Left renal pelvis (tissue), 4 donors: ENCODE results near the gene TMEM267. TPM values are rescaled to one million over a fixed set of nuclear protein-coding genes. Genes with fewer than 3 reads are reported as not detected.
A peak's percentile ranks its signal among the peaks of the same experiment; 100 is the strongest.
"Not testable (repeated sequence)": the region's sequence is repeated elsewhere in the genome, so short reads cannot be mapped to it uniquely, and the experiment has no call there.

Experiments used
- DNase-seq, 4 donors: peaks; one replicate each; pipeline ENCODE4 v3.0.0-alpha.2; 2013; ENCODE audit warnings: low read depth in 4 of 4, low spot score in 3 of 4
- polyA plus RNA-seq, 4 donors: library from polyadenylated mRNA; unstranded; fragments of 120-200 nt; gene quantifications; one replicate each; pipeline ENCODE4 v1.2.1, GENCODE V29; 2013; ENCODE audit not compliant: insufficient read length in 4 of 4

The TMEM267 gene
- polyA plus RNA-seq, 4 donors: 16.5 to 22.9 (median 20.8) TPM

DNA sequence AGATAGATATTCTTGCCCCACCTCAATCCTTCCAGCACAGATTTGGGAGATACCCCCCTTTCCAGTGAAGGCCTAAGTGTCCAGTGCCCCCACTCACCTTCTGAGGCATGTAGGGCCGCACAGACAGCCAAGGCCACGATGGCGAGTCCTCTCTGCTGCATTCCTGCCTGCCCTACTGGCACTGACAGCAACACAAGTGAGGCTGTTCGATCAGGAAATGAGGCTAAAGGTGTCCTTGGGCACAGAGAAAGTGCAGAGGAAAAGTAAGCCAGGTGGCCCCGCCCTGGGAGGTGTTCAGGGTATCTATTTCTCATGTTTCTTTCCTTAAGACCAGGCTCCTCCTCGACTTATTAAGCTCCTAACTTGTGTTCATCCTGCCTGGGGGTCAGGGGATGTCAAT lies 71.5 kb downstream of the TMEM267 start, which contains the start of gene CCL28:
TSS of gene CCL28 (minus strand) at position 236 of the 400 bp plus-strand sequence. CDS start at position 161, 75 bp downstream.
- DNase-seq: no peak

DNA sequence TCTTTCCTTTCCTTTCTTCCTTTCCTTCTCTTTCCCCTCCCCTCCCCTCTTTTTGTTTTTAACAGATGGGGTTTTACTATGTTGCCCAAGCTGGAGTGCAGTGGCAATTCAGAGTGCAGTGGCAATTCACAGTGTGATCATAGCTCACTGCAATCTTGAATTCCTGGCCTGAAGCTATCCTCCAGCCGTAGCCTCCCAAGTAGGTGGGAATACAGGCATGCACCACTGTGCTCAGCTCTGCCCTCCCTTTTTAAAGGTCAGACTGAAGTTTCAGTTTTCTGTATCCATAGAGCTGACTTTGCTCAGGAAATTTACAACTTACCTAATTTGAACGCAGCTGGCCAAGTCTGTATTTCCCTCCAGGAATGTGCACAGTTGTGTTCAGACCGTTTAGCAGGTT lies 72.2 kb downstream of the TMEM267 start:
- no peak for DNase-seq

DNA sequence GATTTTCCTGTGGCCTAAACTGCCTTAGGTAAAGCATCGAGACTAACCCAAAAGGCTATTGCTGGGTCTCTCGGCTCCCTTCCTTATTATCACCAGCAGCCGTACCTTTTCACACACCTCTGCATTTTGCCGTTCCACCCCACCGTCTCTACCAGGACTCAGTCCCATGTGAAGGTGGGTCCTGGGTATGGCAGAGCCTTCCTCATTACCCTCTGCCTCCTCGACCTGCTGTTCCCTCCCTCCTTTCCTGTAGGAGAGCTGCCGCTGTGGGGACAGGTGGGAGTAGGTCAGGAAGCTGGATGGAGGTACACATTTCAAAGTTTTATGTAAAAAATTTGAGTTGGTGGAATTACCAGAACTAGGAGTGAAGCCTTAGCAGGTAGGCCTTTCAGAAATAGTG lies 73.3 kb downstream of the TMEM267 start:
- no peak for DNase-seq

DNA sequence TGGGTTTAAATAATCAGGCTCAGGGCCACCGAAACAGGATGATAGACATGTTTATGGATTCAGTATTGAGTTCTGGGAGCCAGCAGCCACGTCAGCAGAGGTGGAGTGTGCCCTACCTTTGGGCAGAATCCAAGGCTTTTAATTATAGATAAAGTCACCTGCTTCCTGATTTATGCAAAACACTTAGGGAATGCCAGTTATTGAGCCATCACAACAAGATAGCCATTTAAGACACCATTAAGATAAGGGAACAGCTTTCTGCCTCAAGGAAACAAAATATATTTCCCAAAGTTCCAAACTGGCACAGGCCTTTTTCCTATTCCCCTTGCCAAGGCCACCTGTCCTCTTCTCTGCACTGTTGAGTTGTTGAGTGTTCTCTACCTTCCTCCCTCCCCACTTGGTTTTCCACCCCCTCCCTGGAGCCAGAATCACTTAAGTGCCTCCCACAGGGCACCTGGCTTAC lies 73.8 kb downstream of the TMEM267 start:
- DNase-seq: no peak

DNA sequence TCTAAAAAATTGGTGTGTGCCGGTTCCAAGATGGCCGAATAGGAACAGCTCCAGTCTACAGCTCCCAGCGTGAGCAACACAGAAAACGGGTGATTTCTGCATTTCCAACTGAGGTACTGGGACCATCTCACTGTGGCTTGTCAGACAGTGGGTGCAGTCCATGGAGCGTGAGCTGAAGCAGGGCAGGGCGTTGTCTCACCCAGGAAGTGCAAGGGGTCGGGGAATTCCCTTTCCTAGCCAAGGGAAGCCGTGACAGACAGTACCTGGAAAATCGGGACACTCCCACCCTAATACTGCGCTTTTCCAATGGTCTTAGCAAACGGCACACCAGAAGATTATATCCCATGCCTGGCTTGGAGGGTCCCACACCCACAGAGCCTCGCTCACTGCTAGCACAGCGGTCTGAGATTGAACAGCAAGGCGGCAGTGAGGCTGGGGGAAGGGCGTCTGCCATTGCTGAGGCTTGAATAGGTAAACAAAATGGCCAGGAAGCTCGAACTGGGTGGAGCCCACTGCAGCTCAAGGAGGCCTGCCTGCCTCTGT lies 81.1 kb downstream of the TMEM267 start:
- DNase-seq: not testable (repeated sequence)

DNA sequence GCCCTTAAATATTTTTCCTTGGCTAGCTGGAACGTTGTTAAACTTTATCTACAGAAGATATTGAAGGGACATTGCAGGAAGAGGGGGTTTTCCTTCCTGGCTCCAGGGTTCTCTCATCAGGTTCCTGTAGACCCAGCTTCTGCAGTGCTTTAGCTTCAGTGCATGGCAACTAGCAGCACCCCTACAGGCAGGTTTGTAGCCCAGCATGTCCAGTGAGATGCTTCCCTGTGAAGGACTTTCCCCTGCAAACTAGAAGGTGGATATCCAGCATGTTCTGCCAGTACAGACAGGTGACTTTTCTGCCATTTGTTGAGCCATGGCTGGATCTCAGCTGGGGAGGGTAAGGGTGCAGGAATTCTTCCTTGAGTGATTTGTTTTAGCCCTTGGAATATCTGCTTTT lies 81.8 kb downstream of the TMEM267 start:
- DNase-seq: no peak

DNA sequence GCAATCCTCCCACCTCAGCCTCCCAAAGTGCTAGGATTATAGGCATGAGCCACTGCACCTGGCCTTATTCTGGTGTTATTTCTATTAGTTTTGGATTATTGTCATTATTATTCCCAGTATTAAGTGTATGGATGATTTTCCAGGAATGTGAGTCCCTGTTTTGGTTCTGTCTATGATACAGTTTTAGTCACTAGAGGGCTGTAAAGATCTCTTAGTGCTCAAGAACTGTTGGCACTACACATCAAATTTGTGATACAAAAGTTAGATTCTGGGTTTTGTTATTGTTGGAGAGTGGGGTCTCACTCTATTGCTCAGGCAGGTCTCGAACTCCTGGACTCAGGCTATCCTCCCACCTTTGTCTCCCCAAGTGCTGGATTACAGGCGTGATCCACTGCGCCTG lies 83.6 kb downstream of the TMEM267 start:
- DNase-seq: no peak

DNA sequence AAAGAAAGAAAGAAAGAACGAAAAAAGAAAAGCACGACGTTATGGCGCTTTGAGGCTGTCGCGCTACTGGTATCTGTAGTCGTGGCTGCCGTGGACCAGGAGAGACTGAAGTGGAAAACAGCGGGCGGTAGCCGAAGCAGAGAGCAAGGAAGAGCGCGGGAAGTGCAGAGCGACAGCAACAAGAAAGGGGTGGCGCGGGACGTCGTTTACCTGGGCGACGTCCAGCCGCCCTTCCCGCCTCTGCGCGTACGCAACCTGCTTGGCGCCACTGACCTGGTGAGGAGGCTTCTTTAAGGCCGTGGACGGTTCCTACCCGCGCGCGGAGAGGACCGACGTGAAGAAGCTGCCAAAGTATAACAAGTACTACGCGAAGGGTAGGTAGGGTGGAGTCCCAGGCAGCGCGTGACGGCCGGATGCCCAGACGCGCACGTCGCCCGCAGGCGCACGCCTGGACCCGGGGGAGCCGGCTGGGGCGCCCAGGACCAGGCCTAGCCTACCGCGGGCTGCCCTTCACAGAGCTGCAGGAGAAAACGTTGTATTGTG lies 86.8 kb downstream of the TMEM267 start:
- DNase-seq: peak in 3 of 4 donors; percentile 14 to 25 (median 17)

Other genes starting within 250 kb of the TMEM267 start
- 100 to 1,000 TPM in 3 of 4 donors, 10 to 100 TPM in 1; 68.6 to 135 (median 121) TPM for gene HMGCS1, start 170.5 kb downstream of the TMEM267 start, polyA plus RNA-seq
- 1 to 10 TPM; 2.8 to 5.7 (median 4.0) TPM for gene CCL28, start 71.5 kb downstream of the TMEM267 start, polyA plus RNA-seq
- gene C5orf34, start 31.3 kb upstream of the TMEM267 start, polyA plus RNA-seq: 1 to 10 TPM; 5.2 to 6.0 (median 5.7) TPM
- gene PAIP1, start 73.2 kb upstream of the TMEM267 start, polyA plus RNA-seq: 100 to 1,000 TPM; 118 to 184 (median 151) TPM
- 100 to 1,000 TPM in 3 of 4 donors, 10 to 100 TPM in 1; 71.8 to 143 (median 114) TPM for gene NNT, start 119.3 kb upstream of the TMEM267 start, polyA plus RNA-seq